ENCODE data around the gene TMEM209.
"Not testable (repeated sequence)": the region's sequence is repeated elsewhere in the genome, so short reads cannot be mapped to it uniquely, and the experiment has no call there.

Gene TMEM209

DNA sequence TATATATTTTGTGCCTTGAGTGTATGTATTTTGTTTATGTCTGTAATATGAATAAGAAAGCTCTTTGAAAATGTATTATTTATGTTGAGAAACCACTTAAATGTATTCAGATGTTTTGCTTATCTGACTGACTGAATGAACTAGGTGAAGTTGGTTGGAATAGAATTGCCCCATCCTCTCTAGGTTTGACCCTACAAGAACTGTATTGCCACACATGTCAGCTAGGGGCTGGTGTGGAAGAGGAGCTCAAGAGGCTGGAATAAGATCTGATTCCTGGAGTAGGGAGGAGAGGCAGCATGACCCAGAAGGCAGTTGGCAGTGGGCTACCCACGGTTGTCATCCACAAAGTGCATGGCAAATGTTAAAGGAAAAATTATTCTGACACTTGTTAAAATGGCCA lies 11.5 kb upstream of the TMEM209 start:
- DNase-seq, result no peak

DNA sequence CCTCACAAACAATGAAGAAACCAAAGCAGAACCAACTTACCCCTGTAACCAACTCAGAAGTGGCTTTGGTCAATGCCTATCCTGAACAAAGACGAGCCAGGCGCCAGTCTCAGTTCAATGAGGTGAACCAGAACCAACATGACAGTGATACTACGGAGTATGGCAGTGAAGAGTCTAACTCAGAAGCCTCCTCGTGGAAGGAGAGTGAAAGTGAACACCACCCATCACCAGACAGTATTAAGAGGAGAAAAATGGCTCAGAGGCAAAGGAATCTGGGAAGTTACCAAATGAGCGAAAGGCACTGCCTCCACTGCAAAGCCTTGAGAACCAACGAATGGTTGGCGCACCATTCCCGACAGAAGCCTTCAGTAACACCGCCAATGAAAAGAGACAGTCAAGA lies 10.8 kb upstream of the TMEM209 start:
- DNase-seq, result no peak

DNA sequence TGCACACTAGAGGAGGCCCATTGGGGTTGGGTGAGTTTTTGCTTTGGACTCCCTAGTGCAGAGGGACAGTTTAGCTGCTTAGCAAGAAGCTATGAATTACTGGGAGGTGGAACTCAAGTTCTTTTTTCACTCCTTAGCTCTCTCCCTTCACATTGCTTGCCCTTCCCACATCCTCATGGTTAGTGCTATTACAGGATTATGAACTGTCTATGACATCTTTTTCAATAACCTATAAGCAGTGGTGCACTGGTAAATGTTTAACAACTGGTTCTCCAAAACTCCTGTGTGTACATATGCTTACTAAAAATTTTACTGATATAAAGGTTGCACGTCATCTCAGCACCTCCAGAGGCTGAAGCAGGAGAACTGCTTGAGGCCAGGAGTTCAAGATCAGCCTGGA lies 8.6 kb upstream of the TMEM209 start:
- no peak for DNase-seq

GRCh38 chr7:130210181-130210935 lies 5.2 kb upstream of the TMEM209 start:
- no peak for DNase-seq

GRCh38 chr7:130208516-130208915 lies 3.3 kb upstream of the TMEM209 start:
- DNase-seq, result no peak

- DNase-seq, result no peak
These were observed 2.4 kb upstream of the TMEM209 start, which contains the start of gene SSMEM1 for GRCh38 chr7:130207642-130208041. TSS of gene SSMEM1 (plus strand) at chr7:130207860. CDS start at chr7:130207911, 51 bp downstream.

DNA sequence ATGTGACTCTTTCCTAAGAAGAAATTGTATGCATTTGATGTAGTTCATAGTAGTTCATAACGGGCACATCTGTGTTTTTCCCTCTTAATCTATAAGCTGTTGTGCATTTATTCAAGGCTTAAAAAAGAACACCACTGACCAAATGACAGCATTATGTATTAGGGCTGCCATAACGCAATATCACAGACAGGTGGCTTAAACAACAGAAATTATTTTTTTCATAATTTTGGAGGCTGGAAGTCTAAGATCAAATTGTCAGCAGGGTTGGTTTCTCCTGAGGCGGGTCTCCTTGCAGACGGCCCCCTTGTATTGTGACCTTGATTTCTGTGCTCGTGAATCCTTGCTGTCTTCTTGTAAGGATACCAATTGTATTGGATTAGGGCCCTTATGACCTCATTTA lies 1.8 kb upstream of the TMEM209 start:
- no peak for DNase-seq

GRCh38 chr7:130201796-130202195 lies 3.4 kb downstream of the TMEM209 start:
- no peak for DNase-seq

DNA sequence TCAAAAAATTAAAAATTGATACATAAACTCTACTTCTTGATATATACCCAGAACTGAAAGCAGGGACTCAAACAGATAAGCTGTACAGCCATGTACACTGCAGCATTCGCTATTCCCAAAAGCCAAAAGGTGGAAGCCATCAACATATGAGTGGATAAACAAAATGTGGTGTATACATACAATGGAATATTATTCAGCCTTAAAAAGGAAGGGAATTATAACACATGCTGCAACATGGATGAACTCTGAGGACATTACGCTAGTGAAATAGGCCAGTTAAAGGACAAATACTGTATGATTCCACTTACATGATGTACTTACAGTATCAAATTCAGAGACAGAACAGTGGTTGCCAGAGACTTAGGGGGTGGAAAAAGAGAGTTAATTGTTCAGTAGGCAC lies 8.1 kb downstream of the TMEM209 start:
- no peak for DNase-seq

GRCh38 chr7:130196476-130196875 lies 8.7 kb downstream of the TMEM209 start:
- DNase-seq, result no peak

DNA sequence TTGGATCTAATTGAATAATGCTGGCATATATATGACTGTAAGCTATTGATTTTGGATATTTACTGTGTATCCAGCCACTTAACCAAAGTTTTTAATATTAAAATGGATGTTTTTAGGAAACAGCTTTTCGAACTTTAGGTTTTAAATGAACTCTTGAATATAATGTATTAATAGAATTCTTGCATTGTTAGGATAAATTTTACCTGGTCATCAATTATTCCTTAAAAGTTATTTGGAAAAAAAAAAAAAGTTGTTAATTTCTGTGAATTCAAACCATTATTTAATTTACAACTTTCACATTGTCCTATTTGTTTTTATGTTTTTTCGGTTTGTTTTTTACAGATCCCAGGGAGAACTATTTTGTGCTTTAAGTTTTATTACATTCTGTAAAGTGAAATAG lies 9.8 kb downstream of the TMEM209 start:
- DNase-seq, result no peak

GRCh38 chr7:130191791-130192190 lies 13.4 kb downstream of the TMEM209 start:
- DNase-seq, result no peak

DNA sequence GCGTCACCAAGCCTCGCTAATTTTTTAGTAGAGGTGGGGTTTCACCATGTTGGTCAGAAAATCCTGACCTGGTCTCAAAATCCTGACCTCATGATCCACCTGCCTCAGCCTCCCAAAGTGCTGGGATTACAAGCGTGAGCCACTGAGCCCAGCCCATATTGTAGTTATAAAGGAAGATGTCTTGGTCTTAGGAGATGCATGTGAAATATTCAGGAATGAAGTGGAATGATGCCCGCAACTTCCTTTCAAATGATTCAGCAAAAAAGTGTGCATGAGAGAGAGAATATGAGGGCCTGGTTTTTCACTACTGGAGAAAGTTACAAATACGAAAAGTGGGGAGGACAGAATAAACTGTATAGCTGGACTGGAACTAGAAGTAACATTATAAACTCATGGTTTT lies 15.9 kb downstream of the TMEM209 start:
- no peak for DNase-seq

DNA sequence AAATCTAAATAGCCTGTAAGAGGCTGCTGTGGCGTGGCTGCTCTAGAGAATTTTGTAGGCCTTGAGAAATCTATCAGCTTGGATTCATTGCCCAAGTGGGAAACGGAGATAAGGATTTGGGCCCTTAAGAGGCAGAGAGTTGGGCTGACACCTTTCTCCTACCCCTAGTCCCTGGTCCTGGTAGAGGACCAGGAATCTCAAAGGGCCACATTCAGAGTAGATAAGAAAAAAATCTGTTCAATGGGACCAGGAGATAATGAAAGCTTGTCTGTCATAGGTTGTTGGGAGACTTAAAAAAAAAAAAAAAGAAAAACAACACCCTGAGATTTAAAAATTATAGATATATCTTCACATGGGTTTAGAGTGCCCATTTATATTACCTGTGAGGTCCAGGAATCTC lies 17.8 kb downstream of the TMEM209 start:
- no peak for DNase-seq

GRCh38 chr7:130184349-130184748 lies 20.9 kb downstream of the TMEM209 start:
- DNase-seq, result not testable (repeated sequence)

DNA sequence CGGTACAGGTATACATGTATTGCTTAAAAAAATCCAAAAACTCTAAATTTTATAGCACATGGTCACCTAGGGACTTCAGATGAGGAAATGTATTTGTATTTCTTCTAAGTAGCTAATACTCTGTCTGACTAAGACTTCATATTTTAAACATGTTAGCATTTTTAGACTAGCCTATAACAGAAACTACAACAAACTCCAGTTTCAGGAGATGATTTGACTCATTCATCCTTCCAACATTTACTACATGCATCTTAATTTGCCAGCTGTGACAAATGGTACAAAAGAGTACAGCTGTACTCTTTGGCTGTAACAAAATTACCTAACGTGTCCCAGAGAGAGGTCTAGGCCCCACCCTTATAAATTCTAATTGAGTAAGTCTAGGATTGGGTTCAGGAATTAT lies 22.2 kb downstream of the TMEM209 start:
- DNase-seq, result no peak

GRCh38 chr7:130181263-130181605 lies 24.0 kb downstream of the TMEM209 start:
- no peak for DNase-seq

DNA sequence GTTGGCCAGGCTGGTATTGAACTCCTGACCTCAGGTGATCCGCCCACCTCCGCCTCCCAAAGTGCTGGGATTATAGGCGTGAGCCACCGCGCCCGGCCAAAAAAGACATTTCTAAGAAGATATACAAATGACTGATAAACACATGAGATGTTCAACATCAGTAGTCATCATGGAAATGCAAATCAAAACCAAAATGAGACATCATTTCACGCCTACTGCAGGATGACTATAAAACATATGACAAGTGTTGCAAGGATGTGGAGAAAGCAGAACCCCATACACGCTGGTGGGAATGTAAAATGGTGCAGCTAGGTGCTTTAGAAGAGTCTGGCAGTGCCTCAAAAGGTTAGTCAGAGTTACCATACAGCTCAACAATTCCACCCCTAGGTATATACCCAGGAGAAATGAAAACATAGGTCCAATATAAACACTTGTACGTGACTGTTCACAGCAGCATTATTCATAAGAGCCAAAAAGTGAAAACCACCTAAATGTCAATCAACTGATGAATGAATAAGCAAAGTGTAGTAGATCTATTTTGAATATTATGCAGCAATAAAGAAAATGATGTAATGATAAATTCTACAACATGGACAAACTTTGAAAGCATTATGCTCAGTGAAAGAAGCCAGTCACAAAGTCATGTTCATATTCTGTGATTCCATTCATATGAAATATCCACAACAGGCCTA lies 24.5 kb downstream of the TMEM209 start:
- DNase-seq, result no peak

DNA sequence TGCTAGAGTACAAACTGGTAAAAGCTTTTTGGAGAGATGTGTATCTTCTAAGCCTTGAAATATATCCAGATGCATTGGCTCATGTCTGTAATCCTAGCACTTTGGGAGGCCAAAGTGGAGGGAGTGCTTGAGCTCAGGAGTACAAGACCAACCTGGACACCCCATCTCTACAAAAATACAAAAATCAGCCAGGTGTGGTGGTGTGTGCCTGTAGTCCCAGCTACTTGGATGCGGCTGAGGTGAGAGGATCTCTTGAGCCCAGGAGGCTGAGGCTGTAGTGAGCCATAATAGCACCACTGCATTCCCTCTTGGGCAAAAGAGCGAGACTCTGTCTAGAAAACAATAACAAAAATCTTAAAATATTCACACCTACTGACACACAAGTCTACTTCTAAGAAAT lies 25.6 kb downstream of the TMEM209 start:
- DNase-seq, result no peak

DNA sequence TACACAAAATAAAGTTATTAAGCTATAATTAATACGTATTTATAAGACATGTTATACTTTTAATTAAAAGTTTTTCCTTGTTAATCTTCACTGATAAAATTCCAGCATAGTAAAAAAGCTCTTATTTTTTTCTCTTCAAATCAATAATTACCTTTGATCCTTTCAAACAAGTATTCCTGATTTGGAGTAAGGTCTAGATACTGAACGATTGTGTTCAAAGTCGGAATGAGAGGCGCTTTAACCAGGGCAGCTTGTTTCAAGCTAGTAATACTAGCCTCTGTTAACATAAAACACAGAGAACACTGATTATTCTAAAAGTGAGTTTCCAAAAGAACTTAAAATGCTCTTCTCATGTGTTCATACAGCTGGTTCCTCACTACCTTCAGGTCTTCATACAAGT lies 27.0 kb downstream of the TMEM209 start:
- no peak for DNase-seq

- DNase-seq, result no peak
These were observed 30.8 kb downstream of the TMEM209 start for GRCh38 chr7:130174237-130174959.

GRCh38 chr7:130162196-130162595 lies 43.0 kb downstream of the TMEM209 start:
- no peak for DNase-seq

DNA sequence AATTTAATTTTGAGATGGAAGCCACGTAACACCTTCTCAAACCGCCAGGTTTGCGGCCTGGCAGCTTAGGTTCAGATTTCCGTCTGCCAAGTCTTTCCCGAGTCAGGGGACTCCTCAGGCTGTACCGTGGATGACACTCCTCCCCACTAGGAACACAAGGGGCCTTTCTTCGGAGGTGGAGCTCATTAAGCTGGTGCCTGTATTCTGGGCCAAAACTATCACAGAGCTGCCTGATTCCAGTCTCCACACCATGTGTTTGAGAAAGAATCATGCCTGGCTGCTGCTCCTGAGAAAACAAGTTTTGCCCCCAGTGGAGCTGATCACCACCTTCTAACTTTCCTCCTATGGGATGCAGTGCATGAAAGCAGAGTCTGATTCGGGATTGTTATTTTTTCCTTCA lies 44.8 kb downstream of the TMEM209 start:
- DNase-seq, result no peak

GRCh38 chr7:130160023-130160422 lies 45.2 kb downstream of the TMEM209 start:
- DNase-seq, result no peak

All from CD4-positive, alpha-beta T cell treated with Interferon alpha-2 for 1 hour (primary cell).